Hematopoietic multipotent progenitor cell treated with erythropoietin and hydrocortisone succinate and interleukin-3 and kit ligand, for 6 days (in vitro differentiated cells): ENCODE results near the gene SLC28A2.
A peak's percentile ranks its signal among the peaks of the same experiment; 100 is the strongest.
"Not testable (repeated sequence)": the region's sequence is repeated elsewhere in the genome, so short reads cannot be mapped to it uniquely, and the experiment has no call there.

Source experiments
- DNase-seq: peaks from one replicate; pipeline ENCODE4 v3.0.0-alpha.2; 2015

Gene SLC28A2

DNA sequence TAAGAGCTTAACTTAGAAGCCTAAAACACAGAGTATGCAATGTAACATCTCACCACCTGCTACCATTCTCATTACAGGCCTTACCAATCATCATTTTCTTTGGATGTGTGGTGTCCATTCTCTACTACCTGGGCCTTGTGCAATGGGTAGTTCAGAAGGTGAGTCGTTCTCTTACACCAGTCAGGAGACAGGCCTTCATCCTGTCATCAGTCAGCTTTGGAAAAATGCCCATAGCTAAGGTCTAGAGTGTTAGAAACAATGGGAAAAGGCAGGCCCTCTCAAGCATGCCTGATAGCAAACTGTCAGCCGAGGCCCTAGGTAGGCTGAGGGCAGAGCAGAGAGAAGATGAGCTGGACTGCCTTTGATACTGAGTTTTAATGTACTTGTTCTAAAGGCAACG is 13.5 kb downstream of the SLC28A2 start:
- DNase-seq = no peak

DNA sequence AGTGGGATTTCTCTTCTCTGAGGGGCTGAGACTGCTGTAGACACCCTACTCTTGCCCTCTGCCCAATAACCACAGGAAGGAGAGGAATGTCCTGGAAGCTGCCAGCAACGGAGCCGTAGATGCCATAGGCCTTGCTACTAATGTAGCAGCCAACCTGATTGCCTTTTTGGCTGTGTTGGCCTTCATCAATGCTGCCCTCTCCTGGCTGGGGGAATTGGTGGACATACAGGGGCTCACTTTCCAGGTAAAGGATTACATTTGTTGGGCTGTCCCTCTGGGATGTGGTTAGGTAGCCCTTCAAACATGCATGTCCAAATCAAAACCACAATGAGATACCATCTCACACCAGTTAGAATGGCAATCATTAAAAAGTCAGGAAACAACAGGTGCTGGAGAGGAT is 16.1 kb downstream of the SLC28A2 start:
- DNase-seq = peak; percentile 46

DNA sequence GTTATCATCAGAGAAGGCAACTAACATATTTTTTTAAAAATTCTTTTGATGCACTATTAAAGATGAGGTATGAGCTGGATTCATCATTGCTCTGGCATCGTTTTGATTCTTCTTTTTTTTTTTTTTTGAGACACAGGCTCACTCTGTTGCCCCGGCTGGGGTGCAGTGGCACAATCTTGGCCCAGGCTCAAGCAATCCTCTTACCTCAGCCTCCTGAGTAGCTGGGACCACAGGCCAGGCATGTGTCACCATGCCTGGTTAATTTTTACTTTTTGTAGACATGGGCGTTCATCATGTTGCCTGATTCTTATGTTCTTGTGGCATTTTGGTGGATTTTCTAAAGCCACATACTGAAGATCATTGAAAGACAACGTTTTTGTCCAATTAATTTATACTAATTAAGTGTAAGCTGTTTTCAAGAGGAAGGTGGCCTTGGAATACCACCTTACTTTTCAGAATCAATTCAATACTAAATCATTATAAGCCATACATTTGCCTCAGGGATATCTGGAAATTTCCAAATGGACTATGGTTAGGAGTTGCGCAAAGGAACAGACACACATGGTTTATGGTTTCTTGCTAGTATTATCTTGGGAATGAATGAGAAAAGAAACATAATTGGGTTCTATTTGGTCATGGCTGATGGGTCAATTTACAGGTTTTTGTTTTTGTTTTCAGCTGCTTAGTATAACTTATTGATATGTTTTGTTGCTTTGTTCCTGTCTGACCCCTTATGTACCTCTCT is 22.8 kb downstream of the SLC28A2 start:
- no peak for DNase-seq

GRCh38 chr15:45276831-45277230 is 24.8 kb downstream of the SLC28A2 start:
- peak; percentile 57 for DNase-seq

DNA sequence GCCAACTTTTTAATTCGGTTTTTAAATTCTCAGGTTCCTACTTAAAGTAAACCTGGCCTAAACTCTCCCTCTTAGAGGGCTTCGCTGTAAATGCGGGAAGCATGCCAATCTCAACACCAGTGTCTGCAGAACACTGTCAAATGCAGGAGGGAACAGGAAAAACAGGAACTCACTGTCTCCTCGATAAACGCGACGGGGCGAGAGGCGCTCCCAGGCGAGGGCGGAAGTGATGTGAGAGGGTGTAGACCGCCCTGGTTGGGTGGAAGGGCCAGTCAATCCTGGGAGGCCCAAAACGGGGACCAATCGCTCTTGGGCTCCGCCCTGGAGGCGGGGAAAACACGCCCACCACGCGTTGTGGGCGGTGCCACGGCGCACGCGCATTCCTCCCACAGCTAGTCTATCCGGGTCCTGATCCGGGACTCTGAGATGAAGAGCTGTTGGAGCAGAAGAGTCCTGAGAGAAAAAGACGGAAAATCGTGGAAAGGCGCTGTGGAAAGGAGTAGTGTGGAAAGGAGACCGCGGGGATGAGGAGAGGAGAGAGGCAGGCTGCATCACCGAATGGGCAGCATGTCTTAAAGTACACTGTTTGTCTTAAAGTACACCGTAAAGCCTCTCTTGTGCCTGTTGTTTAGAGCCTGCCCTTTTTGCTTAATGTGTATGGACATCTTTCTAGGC is 27.1 kb downstream of the SLC28A2 start:
- peak; percentile 98 for DNase-seq

GRCh38 chr15:45285413-45285812 is 33.4 kb downstream of the SLC28A2 start:
- no peak for DNase-seq

DNA sequence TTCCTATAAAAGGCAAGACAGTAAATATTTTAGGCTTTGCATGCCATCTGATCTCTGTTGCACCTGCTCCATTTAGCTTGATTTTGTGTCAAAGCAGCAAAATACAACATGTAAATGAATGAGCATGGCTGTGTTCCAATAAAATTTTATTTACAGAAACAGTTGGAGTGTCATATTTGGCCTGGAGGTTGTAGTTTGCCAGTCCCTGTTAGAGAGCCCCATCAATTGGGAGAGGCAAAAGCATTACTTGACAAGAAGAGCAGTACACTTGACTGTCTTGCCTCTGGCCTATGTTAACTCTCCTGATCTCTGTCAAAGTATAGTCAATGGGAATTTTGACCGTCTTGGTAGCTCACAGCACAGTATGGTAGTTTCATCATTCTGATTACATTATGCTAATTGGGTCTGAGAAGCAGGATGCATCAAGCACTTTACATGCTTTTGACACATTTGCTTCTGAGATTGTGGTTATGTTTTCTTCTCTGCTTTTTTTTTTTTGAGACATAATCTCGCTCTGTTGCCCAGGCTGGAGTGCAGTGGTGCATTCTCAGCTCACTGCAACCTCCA is 35.4 kb downstream of the SLC28A2 start:
- no peak for DNase-seq

- no peak for DNase-seq
Observed at GRCh38 chr15:45288947-45289346, 36.9 kb downstream of the SLC28A2 start.

DNA sequence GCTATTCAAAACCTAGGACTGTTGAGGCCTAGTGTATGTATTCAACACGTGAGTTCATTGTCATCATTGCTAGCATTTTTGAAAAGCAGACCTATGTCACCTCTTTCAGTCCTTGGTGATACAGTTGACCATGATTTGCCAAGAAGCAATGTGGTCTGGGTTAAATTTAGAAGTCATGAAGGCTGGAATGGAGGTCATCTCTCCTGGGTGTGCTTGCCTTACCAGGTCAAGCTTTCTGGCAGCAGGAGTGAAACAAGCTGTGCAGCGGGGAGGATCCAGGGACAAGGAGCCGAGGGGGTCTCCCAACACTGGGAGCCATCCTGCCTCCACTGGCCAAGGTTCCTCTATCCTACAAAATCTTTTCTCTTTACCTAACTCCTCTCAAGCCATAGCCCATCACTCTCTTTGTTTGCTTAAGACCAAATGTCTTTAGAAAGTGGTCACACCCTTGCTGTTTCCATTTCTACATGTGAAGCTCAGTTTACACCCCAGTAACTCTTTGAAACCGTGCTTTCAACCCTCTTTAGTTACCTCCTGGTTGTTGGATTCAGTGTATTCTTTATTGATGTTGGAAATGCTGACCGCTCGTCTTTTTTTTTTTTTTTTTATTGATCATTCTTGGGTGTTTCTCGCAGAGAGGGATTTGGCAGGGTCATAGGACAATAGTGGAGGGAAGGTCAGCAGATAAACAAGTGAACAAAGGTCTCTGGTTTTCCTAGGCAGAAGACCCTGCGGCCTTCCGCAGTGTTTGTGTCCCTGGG is 40.0 kb downstream of the SLC28A2 start:
- DNase-seq = no peak

GRCh38 chr15:45293326-45293725 is 41.3 kb downstream of the SLC28A2 start:
- DNase-seq = not testable (repeated sequence)

DNA sequence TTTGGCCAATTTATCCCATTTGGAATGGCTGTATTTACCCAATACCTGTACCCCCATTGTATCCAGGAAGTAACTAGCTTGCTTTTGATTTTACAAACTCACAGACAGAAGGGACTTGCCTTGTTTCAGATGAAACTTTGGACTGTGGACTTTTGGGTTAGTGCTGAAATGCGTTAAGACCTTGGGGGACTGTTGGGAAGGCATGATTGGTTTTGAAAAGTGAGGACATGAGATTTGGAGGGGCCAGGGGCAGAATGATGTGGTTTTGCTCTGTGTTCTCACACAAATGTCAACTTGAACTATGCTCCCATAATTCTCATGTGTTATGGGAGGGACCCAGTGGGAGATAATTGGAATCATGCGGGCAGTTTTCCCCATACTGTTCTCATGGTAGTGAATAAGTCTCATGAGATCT is 46.9 kb downstream of the SLC28A2 start:
- DNase-seq = not testable (repeated sequence)

GRCh38 chr15:45304711-45305110 is 52.7 kb downstream of the SLC28A2 start:
- no peak for DNase-seq

GRCh38 chr15:45306105-45306504 is 54.1 kb downstream of the SLC28A2 start:
- no peak for DNase-seq

DNA sequence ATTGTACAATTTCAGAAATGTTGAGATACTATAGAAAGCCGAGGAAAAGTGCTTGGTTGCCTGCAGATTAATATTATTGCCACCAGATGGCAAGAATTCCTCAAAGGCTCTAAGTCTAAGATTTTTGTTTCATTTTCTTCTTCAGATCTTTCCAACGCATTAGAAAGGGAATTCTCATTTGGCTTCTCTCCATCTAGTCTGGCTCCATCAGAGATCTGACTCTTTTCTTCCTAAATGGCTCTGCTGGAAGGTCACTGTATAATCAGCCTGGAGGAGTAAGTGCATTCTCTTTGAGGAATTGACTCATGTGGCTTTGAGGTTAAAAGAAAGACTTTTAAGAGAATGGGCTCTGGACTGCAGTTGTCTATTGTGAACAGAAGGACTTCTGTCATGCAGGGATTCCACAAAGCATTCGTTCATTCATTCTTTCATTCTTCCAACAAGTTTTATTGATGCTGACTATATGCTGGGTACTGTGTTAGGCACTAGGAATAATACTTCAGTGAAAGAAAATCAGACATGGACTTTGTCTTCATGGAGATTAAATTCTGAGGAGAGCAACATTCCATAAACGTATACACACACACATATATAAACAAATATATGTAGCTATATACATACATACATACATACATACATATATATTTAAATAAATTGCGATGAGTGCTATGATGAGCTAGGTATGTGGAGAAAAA is 55.3 kb downstream of the SLC28A2 start:
- peak; percentile 66 for DNase-seq

- not testable (repeated sequence) for DNase-seq
Observed at GRCh38 chr15:45314117-45314516, 62.1 kb downstream of the SLC28A2 start.

GRCh38 chr15:45314960-45315359 is 62.9 kb downstream of the SLC28A2 start:
- DNase-seq = peak; percentile 47

- no peak for DNase-seq
Observed at GRCh38 chr15:45319472-45320214, 67.6 kb downstream of the SLC28A2 start.

- no peak for DNase-seq
Observed at GRCh38 chr15:45320581-45321205, 68.7 kb downstream of the SLC28A2 start.

GRCh38 chr15:45326280-45326679 is 74.2 kb downstream of the SLC28A2 start:
- DNase-seq = no peak

DNA sequence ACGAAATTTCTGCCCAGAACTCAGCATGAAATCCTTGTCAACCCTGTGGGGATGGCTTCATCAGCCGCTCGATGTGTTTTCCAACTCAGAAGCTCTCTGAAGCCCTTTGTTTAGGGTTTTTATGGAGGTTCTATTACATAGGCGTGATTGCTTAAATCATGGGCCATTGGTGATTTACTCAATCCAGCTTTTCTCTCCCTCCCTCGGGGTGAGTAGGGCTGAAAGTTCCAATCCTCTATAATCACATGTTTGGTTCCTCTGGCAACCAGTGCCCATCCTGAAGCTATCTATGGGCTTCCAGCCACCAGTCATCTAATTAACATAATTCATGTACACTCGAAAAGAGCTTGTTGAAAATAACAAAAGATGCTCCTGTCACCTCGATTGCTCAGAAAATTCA is 74.7 kb downstream of the SLC28A2 start:
- DNase-seq = no peak
